Esophagus muscularis mucosa (tissue), 4 donors: Measurements from ENCODE around the gene B4GALT5. TPM values are rescaled to one million over a fixed set of nuclear protein-coding genes. Genes with fewer than 3 reads are reported as not detected.
"Not testable (repeated sequence)": the region's sequence is repeated elsewhere in the genome, so short reads cannot be mapped to it uniquely, and the experiment has no call there.

ENCODE experiments used
- DNase-seq: peaks from one replicate; pipeline ENCODE4 v3.0.0-alpha.2; 2017; ENCODE audit errors: extremely low spot score
- H3K27ac ChIP-seq, 4 donors: fragments of 200-600 bp; sonication (generic); replicated peaks in 1 of 4; 1 replicate in 3 of 4; 2 replicates in 1 of 4; pipeline ENCODE4 v1.5.1; 2016 to 2019; ENCODE audit warnings: mild to moderate bottlenecking in 1 of 4
- H3K27me3 ChIP-seq, 4 donors: fragments of 200-600 bp; sonication (generic); one replicate each; pipeline versions ENCODE4 v1.5.1 to v1.6.0; 2016 to 2019
- H3K36me3 ChIP-seq, 4 donors: fragments of 200-600 bp; sonication (generic); one replicate each; pipeline ENCODE4 v1.5.1; 2016 to 2019
- H3K4me1 ChIP-seq, 4 donors: fragments of 200-600 bp; sonication (generic); one replicate each; pipeline ENCODE4 v1.5.1; 2016 to 2019
- H3K4me3 ChIP-seq, 4 donors: fragments of 200-600 bp; sonication (generic); 1 replicate in 2 of 4; 2 replicates in 2 of 4; pipeline ENCODE4 v1.5.1; 2016 to 2019; ENCODE audit warnings: mild to moderate bottlenecking in 4 of 4, moderate library complexity in 1 of 4
- H3K9me3 ChIP-seq, 4 donors: fragments of 200-600 bp; sonication (generic); 1 replicate in 3 of 4; 2 replicates in 1 of 4; pipeline ENCODE4 v1.5.1; 2016 to 2019
- CTCF ChIP-seq, 3 experiments: fragments of 200-600 bp in 2 of 3; fragments of 450-650 bp in 1 of 3; sonication (generic) in 2 of 3; IDR thresholded peaks; one replicate each; pipeline ENCODE4 v1.5.1; 2017 to 2019; ENCODE audit warnings: antibody characterized with exemption in 3 of 3, mild to moderate bottlenecking in 2 of 3, moderate library complexity in 1 of 3
- EP300 ChIP-seq: sonication (generic); formaldehyde crosslinking; IDR thresholded peaks from one replicate; pipeline ENCODE4 v1.6.1; 2017; ENCODE audit warnings: antibody characterized with exemption
- POLR2A ChIP-seq: fragments of 450-650 bp; IDR thresholded peaks from one replicate; pipeline ENCODE4 v1.6.1; 2017; ENCODE audit warnings: antibody characterized with exemption, moderate library complexity, mild to moderate bottlenecking, low read depth
- POLR2AphosphoS5 ChIP-seq, 2 donors: sonication (generic); formaldehyde crosslinking; IDR thresholded peaks; one replicate each; pipeline ENCODE4 v1.6.1; 2017; ENCODE audit warnings: antibody characterized with exemption in 2 of 2
- WGBS: methylation state at CpG from one replicate; pipeline ENCODE4 v1.1.5; 2018; 5-methylcytosine and 5-hydroxymethylcytosine counted together
- intact Hi-C: fragments of 100-400 bp; cut with DNase I; formaldehyde crosslinking; loops from one replicate; pipeline ENCODE4 v1.15.1; 2023
- total RNA-seq, 4 donors: library from RNA; depleted of rRNA; stranded (reverse); fragments of >200 nt; gene quantifications; one replicate each; pipeline versions ENCODE4 v1.1.0 to v1.2.1, GENCODE V29; 2016

The B4GALT5 gene
- total RNA-seq, 4 donors from 2014 or later = 23.3 to 51.2 (median 37.1) TPM

DNA sequence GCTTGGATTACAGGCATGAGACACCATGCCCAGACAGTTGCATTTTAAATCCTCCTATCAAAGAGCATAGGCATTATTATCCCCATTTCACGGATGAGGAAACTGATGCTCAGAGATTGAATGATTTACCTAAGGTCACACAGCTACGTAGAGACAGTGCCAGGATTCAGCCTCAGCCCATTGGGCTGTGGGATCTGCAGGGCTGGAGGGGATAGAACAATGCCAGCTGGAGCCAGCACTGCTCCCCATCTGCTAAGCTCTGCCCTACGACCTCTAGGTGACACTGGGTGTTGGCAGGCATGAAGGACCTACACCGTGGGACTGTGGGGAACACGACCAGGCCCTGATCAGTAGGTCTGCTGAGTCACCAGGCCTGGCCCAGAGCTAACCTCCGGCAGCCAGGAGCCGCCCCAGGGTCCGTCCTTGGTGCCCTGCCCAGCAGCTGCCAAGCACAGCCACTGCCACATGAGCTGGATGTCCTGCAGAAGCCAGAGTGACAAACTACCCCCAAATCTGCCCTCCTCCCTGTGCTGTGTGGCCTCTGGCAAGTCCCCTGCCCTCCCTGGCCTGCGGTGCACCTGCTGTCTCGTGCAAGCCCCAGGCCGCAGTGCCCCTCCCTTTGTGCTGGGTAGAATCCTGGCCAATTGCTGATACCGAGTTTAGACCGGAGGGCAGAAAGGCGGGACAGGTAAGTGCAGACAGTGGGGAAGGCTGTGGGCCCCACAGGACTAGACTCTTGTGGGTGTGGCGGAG lies 98.1 kb downstream of the B4GALT5 start:
- no peak overlapping the region for H3K4me3 ChIP-seq
- no peak overlapping the region for H3K27ac ChIP-seq
- peaks cover 7 to 12% (median 10%) of the 10 kb centered on the region in 4 donors for H3K4me1 ChIP-seq
- H3K27me3 ChIP-seq = no peaks in the 10 kb centered on the region
- intact Hi-C loops = no loop called here
- H3K9me3 ChIP-seq = no peaks in the 10 kb centered on the region
- no peak for DNase-seq
- no peaks in the 10 kb centered on the region for H3K36me3 ChIP-seq
- TF ChIP-seq CTCF (IDR thresholded peaks at IDR 0.05) = no peak
- no peak for TF ChIP-seq POLR2AphosphoS5 (IDR thresholded peaks at IDR 0.05)
- TF ChIP-seq EP300 = no peak
- TF ChIP-seq POLR2A = no peak
- 90% methylated on average over 9 of the region's 15 CpGs for WGBS

GRCh38 chr20:49615051-49615400 lies 98.7 kb downstream of the B4GALT5 start:
- peaks cover 8 to 13% (median 11%) of the 10 kb centered on the region in 4 donors for H3K4me1 ChIP-seq
- DNase-seq, H3K4me3 ChIP-seq, H3K27me3 ChIP-seq, intact Hi-C loops, H3K9me3 ChIP-seq, H3K36me3 ChIP-seq, H3K27ac ChIP-seq: not testable (repeated sequence)
- WGBS = 96% methylated on average over 8 of the region's 8 CpGs

GRCh38 chr20:49614338-49615050 lies 99.2 kb downstream of the B4GALT5 start:
- DNase-seq = no peak
- Histone ChIP-seq H3K4me3 (no peak overlapping the region), H3K4me1 (peaks cover 8 to 13% (median 11%) of the 10 kb centered on the region in 4 donors), H3K9me3 (no peaks in the 10 kb centered on the region), H3K36me3 (no peaks in the 10 kb centered on the region), H3K27me3 (no peaks in the 10 kb centered on the region), H3K27ac (no peak overlapping the region)
- WGBS = 78% methylated on average over 13 of the region's 13 CpGs
- intact Hi-C loops = no loop called here
- TF ChIP-seq EP300 (no peak), POLR2A (no peak), CTCF (IDR thresholded peaks at IDR 0.05) (no peak), POLR2AphosphoS5 (IDR thresholded peaks at IDR 0.05) (no peak)

DNA sequence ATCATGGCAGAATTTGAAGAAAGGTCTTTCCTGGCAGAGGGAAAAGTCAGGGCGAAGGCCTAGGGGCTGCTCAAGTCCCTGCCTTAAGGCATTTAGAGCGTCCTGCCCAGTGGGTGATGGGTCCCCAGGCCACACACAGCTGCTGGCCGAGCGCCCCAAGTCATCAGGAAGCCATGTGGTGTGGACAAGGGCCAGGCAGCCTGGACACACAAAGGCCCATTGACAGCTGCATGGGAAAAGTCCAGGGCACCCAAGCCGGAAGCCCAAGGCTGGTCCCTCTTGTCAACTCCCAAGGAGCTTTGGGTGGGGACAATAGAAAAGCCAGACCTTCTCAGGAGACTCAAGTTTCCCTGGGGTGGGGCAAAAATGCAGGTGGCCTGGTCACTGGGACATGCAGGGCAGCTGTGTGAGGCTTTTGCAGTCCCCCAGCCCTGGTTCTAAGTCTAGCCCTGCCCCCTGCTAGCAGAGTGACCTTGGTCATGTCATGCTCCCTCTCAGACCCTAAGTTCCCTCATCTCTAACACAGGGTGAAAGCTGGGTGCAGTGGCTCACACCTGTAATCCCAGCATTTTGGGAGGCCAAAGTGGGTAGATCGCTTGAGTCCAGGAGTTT lies 101.4 kb downstream of the B4GALT5 start:
- no peak overlapping the region for H3K27ac ChIP-seq
- 97% methylated on average over 6 of the region's 6 CpGs for WGBS
- H3K4me1 ChIP-seq = peaks cover 12 to 22% (median 16%) of the 10 kb centered on the region in 4 donors
- H3K27me3 ChIP-seq = peaks cover 0 to 16% (median 0%) of the 10 kb centered on the region in 4 donors
- intact Hi-C loops = no loop called here
- no peak overlapping the region for H3K4me3 ChIP-seq
- no peak for DNase-seq
- H3K9me3 ChIP-seq = no peaks in the 10 kb centered on the region
- H3K36me3 ChIP-seq = no peaks in the 10 kb centered on the region
- TF ChIP-seq POLR2AphosphoS5 (IDR thresholded peaks at IDR 0.05) (peak in 1 of 2 donors; percentile 33), EP300 (no peak)

DNA sequence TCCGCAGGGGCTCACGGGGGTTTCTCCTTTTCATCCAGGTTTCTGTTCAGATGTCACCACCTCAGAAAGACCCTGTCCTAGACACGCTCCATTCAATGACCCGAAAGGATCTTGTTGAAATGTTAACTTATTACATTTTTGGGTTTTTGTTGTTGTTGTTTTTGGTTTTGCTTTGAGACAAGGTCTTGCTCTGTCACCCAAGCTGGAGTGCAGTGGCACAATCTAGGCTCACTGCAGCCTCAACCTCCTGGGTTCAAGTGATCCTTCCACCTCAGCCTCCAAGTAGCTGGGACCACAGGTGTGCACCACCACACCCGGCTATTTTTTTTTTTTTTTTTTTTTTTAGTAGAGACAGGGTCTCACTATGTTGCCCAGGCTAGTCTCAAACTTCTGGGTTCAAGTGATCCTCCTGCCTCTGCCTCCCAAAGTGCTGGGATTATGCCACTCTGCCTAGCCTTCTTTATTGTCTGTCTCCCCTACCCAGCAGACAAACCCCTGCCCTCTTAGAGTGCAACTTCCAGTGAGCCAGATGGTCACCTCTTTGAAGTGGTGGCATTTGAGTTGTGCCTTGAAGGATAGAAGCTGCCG lies 102.0 kb downstream of the B4GALT5 start:
- H3K36me3 ChIP-seq, H3K27ac ChIP-seq, DNase-seq, H3K9me3 ChIP-seq: not testable (repeated sequence)
- intact Hi-C loops = loop anchor here (1.0 to 2.0 kb wide), 2 partner anchors 235 to 277 kb away; no protein-coding TSS in a partner anchor
- Histone ChIP-seq H3K4me3 (peak overlapping the region; percentile 13 to 36 (median 30)), H3K27me3 (peaks cover 0 to 16% (median 0%) of the 10 kb centered on the region in 4 donors), H3K4me1 (peaks cover 12 to 22% (median 16%) of the 10 kb centered on the region in 4 donors)
- 74% methylated on average over 6 of the region's 6 CpGs for WGBS
